Medulla oblongata (tissue), 1 donor: Measurements from ENCODE around the gene RUNX3.

Source experiments
- DNase-seq: peaks from one replicate; pipeline ENCODE4 v3.0.0-alpha.2; 2015; ENCODE audit errors: extremely low spot score

RUNX3 gene

DNA sequence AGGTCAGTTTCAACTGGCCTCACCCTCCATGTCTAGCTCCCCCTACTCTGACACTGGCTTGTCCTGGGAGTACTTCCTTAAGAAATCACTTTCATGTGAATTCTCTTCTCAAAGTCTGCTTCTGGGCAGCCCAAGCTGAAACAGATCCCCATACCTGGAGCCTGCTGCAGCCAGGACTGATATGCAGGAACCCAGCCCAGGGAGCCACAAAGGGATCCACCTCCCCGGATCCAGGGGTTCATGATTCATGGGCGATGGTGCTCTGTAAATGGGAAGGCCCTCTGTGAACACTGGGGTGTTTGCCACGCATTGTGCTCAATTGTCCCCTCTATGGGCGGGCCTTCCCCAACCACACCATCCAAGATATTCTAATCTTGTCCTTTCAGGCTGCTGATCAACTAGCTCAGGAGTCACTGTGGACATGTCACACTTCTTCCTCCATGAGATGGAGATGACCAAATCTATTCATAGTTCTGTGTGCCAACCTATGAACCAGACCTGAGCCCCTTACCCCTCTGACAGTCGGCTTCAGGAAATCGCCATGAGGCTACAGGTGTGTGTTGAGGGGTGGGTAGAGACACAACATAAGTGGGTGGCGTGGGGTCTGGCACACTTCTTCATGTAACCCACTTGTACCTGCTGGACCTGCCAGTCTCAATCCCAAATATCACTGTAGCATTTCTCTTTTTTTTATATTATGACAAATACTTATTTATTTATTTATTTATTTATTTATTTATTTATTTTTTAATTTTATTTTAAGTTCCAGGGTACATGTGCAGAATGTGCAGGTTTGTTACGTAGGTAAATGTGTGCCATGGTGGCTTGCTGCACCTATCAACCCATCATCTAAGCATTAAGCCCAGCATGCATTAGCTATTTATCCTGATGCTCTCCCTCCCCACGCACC, 41.8 kb downstream of the RUNX3 start:
- no peak for DNase-seq

DNA sequence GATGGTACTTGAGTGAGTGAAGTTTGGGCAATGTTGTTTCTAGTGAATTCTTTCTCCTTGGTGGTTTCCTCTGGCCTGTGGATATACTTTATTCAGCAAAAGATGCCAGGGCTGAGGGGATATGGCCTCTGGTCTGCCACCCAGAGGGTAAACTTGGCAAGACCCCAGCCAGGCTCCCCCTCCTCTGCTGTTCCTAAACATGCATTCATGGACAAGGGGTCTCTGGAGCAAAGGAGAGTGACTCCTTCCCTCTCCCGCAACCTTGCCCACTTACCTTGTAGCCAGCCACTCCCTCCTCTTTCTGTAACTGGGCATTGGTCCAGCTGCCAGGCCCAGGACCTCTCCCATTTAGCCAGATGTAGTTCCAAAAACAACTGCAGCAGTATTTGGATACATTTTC, 43.8 kb downstream of the RUNX3 start:
- DNase-seq, result no peak

DNA sequence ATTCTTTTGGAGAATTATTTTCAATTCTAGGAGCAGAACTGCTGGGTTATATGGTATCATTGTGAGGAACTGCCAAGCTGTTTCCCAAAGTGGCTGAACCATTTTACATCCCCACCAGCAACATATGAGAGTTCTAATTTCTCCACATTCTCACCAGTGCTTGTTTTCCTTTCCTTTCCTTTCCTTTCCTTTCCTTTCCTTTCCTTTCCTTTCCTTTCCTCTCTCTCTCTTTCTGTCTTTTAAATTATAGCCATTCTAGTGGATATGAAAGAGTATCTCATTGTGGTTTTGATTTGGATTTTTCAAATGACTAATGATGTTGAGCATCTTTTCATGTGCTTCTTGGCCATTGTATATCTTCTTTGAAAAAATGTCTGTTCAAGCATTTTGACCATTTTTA, 45.3 kb downstream of the RUNX3 start:
- no peak for DNase-seq

DNA sequence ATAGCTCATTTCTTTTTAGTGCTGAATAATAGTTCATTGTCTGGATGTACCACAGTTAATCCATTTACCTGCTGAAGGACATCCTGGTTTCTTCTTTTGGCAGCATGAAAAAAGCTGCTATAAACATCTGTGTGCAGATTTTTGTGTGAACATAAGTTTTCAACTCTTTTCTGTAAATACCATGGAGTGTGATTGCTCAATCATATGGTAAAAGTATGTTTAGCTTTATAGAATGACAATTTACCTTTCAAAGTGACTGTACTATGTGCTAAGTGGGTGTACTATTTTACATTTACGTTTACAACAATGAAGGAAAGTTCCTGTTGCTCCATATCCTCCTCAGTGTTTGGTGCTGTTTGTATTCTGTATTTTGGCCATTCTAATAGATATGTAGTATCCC, 49.0 kb downstream of the RUNX3 start:
- DNase-seq, result no peak

DNA sequence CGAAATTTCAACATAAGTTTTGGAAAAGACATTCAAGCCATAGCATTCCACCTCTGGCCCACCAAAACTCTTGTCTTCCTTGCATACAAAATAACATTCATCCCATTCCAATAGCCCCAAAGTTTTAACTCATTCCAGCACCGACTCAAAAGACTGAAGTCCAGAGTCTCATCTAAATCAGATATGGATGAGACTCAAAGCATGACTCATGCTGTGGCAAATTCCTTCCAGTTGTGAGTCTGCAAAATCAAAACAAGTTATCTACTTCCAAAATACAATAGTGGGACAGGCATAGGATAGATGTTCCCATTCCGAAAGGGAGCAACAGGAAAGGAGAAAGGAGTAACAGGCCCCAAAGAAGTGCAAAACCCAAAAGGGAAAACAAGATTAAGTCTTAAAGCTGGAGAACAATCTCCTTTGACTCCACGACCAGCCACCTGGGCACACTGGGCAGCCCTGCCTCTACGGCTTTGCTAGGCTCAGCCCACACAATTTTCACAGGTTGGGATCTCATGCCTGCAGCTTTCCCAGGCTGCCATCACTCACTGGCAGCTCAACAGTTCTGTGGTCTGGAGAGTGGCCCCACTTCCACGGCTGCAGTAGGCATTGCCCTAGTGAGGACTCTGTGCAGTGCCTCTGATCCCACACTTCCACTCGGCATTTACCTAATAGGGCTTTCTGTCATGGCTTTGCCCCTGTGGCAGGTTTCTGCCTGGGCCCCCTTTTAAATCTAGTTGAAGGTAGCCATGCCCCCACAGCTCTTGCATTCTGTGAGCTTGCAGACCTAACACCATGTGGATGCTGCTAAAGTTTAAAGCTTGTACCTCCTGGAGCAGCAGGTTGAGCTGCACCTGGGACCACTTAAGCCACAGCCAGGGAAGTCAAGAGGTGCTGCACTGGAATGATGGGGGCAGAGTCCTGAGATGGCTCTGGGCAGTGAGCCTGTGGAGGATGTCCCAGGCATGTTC, 51.0 kb downstream of the RUNX3 start:
- DNase-seq, result no peak

DNA sequence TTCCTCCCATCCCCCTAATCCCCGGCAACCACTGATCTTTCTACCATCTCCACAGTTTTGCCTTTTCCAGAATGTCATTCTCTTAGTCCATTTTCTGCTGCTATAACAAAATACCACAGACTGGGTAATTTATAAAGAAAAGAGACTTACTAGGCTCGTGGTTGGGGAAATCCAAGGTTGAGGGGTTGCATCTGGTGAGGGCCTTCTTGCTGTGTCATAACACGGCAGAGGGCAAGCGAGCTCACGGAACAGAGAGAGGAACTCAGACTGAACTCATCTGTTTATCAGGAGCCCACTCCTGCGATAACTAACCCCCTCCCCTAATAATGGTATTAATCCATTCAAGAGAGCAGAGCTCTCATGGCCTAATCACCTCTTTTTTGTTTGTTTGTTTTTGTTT, 52.0 kb downstream of the RUNX3 start:
- DNase-seq, result no peak

DNA sequence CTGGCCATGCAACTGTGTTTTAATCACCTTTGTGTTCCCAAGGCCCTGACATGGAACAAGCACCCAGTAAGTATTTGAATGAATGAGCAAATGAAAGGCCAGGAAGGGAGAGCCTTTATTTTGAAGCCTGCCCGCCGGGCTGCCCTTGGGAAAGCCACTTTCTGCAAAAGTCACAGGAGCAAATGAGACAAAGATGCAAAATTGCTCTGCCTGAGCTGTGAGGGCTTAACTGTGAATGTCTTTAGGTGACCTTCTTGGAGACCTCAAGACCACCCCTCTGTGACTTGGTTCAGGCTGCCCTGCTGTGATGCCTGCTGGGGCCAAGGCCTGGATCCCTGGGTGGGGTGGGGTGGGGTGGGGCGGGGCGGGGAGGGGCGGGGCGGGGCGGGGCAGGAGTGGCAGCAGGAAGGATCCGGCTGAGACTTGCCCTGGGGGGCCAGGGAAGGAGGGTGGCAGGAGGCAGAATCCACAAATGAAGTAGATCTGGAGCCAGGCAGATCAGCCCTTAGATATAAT, 54.0 kb downstream of the RUNX3 start:
- no peak for DNase-seq

DNA sequence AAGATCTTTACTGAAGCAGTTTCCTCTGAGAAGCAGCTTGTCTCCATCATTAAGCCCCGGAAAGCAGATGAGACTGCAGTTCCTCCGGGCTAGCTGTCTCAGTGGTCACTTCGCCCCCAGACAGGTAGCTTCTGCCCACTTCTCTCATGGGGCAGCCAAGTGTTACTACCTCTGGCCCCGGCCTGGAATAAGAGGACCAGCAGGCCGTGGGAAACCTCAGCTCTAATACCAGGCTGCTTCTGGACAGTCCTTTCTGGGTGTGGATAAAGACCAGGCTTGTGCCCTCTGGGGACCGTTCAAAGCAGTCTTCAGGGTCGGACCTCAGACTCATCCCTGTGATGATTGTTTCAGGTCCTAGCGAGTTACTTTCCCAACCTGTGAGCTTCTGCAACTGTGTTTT, 54.8 kb downstream of the RUNX3 start:
- no peak for DNase-seq

DNA sequence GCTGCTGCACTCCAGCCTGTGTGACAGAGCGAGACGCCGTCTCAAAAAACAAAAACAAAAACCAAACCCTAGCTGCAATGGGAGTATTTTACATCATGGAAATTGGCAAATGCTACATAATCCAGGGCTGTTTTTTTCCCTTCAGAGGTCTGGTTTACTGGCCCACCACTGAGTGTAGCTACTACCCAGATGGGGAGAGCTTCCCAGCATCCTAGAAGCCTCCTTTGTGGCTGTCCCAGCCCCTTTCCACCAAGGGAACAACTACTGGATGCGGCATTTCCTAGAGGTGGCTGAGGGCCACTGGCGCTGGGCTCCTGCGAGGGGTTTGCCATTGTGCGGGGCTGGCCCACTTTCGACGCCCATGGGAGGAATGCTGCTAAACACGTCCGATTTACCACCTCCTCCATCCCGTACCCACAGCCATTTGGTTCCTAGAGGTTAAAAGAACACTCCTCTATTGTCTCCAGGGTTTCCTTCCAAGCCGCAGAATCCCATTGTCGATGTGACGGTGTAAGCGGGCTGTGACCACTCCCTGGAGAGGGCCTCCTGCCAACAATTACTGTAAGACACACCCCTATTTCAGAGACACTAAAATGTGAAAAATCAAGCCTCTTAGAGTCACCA, 55.4 kb downstream of the RUNX3 start:
- no peak for DNase-seq

DNA sequence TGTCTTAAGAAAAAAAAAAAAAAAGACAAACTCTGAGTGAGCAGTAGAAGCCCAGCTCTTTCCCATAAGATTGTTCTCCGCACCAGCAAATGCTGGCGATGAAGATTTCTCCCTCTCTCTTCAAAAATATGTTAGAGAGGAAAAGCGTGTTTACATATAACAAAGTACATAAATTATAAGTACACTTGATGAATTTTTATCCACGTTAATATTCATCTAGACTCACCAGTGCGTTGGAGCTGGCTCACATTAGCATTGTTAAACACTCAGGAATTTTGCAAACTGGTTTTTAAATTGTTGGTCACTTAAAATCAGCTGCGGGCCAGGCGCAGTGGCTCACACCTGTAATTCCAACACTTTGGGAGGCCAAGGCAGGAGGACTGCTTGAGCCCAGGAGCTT, 56.0 kb downstream of the RUNX3 start:
- DNase-seq, result no peak

DNA sequence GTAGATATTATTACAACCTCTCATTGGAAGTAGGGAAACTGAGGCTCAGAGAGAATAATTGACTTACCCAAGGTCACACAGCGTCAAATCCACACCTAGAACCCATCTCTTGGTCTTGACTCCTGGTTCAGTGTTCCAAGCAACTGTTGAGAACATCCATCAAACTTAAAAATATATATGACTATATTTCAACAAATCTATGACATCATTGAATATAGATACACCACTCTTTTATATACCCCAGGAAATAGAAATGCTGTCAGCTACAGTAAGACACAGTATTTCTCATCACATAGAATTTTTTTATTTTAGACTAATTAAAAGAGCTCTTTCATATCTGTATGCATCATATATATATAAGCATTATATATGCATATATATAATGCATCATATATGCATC, 56.9 kb downstream of the RUNX3 start:
- no peak for DNase-seq

DNA sequence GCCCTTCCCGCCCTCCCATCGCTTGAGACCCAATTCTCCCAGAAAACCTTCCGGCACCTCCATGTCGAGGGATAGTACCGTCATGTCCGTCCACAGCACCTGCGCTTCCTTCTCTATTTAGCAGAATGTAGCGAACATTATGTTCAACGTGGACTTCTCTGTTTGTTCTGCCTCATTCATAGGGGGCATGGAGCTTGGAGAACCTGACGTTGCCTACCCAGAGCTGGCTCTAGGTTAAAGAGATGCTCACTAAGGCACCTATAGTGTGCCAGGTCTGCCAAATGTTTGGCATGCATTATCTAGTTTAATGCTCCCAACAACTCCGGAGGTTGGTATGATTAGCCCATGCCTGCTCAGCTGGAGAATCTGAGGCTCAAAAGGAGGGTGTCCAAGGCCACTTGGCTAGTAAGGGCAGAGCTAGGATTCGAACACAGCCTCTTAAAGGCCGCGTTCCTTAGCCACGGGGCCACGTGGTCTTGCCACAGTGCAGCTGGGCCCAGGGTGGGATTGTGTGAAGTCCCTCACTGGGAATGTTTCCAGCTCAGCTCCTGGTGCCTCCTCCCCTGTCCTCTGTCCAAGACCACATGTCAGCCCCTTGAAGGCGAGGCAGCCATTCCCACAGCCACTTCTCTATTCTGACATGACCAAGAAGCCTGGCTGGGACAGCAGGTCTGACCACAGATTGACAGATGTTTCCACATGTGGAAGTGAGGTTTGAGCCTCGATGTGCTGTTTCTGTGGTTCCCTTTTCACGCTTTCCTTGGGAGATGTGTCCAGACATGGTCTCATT, 57.8 kb downstream of the RUNX3 start:
- peak; percentile 76 for DNase-seq

DNA sequence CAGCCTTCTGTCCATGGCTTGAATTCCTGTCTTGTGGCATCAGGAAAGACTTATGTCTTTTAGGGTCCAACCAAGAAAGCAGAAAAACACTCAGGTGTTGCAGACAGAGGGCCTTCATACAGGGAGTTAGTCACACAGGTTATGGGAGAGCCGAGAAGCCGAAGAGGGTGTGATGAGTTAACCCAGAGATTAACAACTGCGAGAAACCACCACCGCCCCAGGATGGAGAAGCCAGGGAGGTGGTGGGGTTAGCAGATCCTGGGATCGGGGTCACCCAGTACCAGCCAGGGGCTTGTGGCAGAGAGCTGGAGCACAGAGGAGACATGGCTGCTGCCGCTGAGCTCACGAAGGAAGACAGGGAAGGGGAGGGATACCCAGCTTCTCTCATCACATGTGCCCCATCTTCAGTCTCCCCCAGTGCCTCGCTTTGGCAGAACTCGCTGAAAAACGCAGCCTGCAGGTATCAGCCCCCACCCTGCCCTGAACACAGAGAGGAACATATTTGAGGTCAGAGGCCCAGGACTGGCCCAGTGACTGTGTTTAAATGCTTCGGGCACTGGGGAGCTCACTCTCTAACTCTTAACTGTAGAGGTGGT, 58.7 kb downstream of the RUNX3 start:
- DNase-seq, result no peak

DNA sequence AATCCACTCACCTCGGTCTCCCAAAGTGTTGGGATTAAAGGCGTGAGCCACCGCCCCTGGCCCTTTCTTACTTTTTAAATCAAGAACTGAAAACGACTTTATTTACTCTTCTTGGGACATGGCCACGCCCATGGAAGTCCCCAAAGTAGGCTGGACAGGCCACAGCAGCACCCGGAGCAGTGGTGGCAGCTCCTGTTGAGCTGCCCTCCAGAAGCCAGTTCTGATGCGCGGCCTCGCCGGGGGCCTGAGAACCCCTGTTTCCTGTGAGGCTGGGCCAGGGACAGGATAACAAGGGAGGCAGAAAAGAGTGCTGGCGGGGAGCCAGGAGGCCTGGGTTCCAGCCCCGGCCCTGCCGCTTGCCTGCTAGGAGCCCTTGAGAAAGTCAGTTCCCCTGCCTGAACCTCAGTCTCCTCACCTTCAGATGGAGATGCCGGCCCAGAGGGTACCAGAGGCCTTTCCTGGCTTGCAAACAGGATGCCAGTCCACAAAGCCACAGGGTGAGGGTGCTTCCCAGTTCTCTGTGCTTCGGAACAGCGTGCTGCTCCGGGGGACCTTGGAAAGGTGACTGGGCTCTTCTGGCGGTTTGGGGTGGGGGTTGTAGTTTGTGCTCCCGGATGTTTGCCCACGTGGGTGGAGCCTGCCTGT, 59.4 kb downstream of the RUNX3 start:
- DNase-seq, result no peak

DNA sequence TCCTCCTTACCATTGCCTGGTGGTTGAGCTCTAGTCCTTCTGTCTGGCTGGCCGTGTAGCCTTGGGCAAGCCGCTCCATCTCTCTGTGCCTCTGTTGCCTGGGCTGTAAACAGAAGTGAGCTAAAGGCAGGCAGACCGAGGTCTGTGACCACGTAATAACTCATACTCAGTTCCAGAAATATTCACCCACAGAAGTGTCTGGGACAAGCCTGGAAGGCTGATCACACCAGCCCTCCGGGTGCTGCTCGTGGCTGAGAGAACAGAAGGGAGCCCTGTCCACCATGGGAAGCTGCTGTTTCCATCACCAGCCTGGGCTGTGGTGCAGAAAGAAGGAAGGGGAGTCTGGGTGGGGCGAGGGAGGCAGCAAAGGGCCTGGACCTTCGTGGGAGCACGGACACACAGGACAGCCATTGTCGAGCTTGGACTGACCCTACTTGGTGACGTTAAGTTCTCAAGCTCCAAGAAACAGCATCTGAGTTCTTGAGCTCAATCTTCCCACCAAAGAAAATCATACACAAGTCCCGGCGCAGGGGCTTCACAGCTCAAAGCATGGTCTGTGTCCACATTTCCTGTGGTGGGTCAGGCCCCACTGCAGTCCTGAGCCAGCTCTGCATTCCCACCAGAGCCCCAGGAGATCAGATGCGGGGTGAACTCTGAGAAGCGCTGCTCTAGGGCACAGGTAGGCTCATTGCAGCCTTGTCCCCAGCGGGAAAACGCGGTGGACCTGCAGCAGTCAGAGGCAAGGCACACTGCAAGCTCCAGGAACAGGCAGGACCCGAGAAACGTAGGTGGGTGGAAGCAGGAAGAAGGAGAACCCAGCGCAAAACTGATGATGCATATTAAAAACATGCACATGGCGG, 61.8 kb downstream of the RUNX3 start:
- no peak for DNase-seq

DNA sequence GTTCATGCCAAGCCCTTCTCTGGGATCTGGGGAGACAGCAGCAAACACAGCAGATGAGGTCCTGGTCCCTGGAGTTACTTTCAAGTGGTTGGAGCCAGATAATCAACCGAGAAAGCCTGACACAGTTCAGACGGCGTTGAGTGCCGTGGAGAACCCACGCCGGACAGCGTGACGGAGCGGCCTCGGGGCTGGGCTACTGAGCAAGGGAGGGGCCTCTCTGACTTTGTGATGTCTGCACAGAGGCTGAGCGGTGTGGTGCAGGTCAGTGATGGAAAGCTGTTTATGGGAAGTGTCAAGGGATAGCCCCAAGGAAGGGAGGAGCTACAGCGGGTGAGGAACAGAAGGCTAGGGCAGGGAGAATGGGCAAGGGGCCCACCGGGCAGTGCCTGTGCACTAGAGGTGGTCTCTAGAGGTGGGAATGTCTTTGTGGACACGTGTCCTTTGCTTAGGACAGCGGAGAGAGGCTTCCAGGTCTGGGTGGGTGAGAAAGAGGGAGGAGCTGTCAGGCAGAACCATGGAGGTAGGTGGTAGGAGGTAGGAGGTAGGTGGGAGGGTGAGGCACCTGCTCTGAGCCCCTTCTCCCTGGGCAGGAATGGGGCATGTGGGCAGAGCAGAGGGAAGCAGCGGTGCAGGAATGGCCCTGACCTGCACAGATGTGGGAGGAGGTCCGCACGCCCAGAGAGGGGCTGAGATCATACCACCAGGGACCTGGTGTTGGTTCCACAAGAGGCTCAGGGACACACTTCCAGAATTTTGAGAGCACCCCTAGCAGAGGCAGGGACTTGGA, 62.8 kb downstream of the RUNX3 start:
- no peak for DNase-seq

DNA sequence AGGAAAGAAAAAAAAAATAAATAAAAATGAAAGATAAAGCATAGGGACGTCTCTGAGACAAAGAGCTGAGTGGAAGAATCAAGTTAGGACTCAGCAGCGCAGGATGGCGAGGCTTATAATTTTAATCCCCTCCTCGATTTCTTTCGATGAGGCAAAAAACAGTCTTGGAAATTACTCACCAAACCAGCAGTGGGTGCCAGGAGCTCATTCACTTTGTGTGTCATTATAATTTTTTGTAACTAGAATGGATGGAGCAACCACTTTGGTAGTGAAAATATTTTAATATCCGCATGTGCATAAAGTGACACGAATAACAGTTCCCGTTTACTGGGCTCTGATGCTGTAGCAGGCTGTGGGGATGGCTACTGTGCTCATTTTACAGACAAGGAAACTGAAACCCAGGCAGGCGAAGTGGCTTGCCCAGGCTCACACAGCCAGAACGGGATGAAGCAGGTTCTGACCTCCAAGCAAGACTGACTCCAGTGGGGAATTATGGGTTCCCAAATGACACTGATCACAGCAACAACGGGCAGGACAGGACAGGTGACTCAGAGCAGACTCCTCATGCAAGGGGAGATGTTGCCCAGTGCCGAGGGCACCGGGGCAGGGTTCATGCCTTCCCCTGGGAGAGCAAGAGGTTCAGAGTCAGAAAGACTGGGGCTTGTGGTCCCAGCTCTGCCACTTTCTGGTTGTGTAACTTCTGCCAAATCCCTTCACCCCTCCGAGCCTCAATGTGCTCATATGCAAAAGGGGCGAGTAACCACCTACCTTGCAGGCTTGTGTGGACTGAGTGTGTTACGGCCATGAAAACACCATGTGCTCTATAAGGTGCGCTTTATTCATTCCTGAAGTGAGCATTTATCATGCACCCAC, 63.6 kb downstream of the RUNX3 start:
- no peak for DNase-seq

DNA sequence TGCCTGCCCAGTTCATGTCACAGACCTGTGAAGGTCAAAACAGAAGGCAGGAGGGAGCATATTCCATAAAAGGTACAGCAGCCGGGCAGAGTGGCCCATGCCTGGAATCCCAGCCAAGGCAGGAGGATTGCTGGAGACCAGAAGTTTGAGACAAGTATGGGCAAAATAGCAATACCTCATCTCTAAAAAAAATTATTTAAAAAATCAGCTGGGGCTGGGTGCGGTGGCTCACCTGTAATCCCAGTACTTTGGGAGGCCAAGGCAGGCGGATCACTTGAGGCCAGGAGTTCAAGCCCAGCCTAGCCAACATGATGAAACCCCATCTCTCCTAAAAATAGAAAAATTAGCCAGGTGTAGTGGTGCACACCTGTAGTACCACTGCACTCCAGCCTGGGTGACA, 64.5 kb downstream of the RUNX3 start:
- DNase-seq, result no peak
